NCI-H524 treated with DMSO at 0.1 percent for 48 hours (cell line): ENCODE data around the gene IGHMBP2.
"Not testable (repeated sequence)": the region's sequence is repeated elsewhere in the genome, so short reads cannot be mapped to it uniquely, and the experiment has no call there.

Source experiments
- DNase-seq: peaks from one replicate; lab custom pipeline; 2025; lab: John Stamatoyannopoulos, UW

The IGHMBP2 gene

DNA sequence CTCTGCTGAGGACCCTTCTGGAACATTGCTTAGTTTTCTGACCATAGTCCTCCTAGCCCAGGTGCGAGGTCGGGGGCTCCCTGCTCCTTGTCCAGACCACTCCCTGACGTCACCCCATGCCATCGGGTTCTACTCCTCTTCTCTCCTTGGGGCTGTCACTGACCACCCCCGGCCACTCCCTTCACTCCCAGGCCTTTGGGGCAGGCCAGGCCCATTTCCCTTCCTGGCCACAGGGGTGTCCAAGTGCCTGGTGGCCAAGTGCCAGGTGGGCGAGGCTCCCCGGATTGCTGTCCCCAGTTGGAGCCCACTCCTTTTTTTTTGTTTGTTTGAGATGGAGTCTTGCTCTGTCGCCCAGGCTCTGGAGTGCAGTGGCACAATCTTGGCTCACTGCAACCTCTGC lies 57.6 kb downstream of the IGHMBP2 start:
- DNase-seq, result no peak

DNA sequence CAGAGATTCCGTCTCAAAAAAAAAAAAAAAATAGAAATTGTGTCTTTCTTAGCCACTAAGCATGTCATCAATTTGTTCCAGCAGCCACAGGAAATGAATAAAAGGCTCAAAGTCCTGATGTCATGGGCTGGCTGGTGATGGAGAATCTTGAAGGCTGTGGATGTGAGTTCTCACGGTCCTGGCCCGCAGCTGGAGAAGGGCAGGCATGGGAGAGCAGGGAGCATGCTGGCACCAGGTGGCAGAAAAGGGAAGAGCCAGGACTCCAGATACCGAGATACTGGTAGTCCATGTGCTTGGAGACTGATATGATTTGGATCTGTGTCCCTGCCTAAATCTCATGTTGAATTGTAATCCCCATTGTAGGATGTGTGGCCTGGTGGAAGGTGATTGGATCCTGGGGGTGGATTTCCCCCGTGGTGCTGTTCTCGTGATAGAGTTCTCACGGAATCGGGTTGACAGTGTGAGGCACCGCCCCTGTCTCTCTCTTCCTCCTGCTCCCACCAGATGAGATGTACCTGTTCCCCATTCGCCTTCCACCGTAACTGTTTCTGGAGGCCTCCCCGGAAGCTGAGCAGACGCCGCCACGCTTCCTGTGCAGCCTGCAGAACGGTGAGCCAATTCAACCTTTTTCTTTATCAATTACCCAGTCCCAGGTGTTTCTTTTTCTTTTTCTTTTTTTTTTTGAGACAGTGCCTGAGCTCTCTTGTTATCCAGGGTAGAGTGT lies 59.0 kb downstream of the IGHMBP2 start:
- DNase-seq, result no peak

DNA sequence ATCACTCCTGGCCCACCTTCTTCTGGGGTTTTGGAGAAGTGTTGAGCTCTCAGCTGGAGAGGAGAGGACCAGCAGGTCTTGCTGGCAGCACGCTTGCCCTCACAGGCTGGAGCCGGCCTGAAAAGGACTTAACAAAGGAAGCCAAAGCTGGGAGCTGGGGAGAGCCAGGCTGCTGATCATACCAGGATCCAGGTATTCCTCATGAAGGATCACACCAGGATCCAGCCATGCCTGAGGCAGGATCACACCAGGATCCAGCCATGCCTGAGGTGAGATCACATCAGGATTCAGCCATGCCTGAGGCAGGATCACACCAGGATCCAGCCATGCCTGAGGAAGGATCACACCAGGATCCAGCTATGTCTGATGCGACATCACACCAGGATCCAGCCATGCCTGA lies 60.1 kb downstream of the IGHMBP2 start:
- no peak for DNase-seq

DNA sequence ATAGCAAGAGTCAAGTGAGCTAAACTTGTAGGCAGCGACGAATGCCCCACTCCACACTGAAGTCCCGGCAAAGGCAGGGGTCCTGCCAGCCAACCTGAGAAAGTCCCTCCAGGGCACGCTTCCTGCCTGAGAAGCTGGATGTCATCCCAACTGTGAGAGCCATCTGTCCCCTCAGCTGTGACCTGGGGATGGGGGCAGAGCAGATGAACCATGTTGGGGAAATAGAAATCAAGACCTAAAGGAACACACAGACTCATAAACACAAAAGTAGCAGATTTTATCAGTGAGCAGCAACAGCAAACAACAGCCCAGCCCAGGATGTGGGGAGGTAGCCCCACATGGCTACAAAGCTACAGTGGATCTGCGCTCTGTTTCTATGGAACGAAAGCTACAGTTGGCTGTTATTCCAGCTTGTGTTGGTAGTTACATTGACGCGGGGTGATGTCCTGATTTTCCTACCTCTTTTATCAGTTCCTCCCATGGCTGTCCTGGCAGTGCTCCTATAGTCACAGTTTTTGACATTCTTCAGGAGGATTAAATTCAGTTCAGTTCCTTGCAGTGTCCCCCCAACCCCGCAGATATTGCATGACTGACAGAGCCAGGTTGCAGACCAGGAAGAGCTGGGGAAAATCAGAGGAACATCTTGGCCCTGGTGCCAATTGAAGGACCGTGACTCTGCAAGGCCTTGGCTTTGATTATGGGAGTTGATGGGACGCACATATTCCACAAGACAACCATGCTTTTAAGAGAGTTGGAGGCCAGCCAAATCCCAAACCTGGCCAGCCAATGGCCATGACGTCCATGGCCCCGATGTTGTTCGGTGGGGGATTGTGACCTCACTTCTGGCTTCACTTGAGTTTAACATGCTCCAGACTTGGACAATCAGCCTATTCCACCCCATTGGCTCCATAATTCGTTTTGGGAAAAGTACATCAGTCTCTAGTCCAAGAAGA lies 62.5 kb downstream of the IGHMBP2 start:
- no peak for DNase-seq

DNA sequence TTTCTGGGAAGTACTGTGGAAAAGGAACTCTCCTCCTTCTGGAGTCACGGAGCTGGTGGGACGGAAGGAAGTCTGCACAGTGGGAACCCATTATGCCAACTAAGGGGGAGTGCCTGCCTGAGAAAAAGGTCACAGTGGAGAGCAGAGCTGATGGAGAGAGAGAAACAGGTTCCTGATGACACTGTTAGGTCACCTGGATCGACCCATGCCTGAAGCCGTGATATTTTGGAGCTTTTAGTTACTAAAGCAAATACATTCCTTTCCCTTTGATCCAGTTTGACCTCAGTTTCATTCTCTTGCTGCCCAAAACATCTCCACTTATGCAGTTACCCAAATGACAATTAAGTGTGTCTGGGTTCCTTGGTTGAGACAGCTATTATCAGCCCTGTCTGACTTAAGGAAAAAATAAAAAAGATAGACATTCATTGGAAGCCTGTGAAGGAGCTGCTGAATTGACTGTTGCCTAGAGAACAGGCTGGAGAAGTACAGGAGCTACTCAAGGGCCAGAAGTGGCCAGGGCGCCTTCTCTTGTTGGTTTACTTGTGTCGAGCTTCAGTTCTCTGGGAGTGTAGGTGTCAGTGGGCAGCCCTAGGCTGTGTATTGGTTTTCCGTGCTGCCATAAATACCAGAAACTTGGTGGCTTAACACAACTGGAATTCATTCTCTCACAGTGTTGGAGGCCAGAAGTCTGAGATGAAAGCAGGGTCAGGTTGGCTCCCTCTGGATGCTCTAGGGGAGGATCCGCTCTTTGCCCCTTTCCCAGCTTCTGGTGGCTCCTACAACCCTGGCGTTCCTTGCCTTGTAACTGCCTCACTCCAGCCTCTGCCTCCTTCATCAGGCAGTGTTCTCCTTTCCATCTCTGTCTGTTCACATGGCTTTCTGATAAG lies 63.4 kb downstream of the IGHMBP2 start:
- DNase-seq, result no peak

DNA sequence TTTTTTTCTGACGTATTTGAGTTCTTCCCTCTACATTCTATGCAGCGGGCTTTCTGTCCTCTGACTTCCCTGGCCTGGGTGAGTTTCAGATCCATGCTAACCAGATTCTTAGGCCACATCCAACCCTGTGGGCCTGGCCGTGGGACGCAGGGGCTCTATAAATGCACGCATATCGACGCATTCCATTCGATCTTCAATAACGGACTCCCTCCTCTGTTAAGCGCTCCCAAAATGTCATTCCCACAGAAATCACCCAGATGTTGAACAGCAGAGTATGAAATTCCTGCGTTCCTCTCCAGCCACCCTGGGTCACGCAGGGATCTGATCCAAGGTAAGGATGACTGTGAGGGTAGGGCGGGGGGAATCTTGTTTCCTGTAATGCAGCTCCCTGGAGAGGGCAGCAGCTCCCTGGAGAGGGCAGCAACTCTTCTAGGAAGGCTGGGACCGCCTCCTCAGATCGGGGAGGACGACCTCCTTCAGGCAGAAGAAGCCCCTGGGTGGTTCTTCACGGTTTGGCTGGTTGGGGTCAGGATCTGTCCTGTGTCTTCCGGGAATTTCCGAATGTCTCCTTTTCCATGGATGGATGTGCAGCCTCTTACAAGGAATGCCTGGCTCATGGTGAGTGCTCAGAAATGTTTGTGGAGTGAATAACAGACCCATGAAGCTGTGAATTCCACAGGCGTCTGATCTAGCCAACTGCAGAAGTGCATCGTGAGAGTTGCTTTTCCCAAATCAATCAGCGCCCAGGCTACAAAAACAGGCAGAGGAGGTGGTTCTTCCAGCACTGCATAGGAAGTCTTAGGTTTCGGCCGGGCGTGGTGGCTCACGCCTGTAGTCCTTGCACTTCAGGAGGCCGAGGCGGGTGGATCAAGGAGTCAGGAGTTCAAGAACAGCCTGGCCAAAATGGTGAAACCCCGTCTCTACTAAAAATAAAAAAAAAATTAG lies 64.9 kb downstream of the IGHMBP2 start:
- DNase-seq, result no peak

DNA sequence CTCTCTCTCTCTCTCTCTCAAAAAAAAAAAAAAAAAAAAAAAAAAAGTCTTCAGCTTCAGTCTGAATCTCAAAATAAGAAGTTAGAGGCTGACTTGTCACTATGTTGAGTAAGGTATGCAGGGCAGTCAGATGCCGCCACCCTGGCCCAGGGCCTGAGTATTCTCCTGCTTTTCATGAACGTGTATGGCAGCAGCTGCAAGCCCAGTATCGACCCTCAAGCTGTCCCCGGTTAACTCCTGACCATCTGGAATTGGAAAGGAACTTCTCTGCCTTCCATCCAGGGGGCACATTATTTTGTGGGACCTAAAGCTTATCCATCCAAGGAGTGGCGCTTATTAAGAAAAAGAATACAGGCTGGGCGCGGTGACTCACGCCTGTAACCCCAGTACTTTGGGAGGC lies 65.7 kb downstream of the IGHMBP2 start:
- DNase-seq, result no peak

DNA sequence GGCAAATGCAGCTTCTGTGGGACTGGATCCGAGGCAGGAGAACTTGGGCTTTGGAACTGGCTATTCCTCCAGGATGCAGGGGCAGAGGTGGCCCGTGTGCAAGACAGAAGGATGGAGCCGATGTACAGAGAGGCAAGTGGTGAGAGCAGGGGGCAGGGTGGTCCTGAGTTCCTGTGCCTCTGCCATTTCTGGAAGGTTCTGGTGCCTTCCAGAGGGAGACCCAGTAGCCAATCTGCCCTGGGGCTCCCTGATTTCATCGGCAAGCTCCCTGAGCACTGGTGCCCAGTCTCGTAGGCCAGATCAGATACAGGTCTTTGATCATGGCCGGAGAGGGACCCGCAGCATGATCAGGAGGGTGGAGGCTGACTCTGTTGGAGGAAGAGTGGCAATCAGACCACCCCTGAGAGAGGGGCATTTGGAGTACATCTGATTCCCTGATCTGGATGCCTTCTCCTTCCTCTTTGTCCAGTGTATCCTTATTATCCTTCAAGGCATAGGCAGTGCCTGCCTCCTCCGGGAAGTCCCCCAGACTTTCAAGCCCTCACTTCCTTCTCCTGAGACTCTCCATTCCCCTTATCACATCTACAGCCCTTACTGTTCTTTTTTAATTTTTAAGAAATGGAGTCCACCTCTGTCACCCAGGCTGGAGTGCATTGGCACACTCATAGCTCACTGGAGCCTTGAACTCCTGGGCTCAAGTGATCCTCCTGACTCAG lies 67.4 kb downstream of the IGHMBP2 start:
- DNase-seq, result no peak

DNA sequence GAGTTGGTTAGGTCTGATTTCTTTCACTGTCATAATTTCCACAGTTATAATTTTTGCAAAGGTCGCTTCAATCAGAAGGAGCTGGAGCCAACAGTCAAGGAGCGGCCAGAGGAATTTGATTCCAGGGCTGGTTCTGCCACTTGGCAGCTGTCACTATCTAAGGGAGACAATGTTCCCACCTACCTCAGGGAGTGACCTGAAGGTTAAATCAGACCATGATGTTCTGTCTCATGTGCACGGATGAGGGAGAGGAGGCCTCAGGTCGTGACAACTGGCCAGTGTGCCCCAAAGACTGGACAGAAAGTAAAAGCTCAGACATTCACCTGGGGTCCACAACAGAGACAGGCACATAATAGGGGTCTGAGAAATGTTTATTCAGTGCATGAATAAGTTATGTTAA lies 69.5 kb downstream of the IGHMBP2 start:
- no peak for DNase-seq

DNA sequence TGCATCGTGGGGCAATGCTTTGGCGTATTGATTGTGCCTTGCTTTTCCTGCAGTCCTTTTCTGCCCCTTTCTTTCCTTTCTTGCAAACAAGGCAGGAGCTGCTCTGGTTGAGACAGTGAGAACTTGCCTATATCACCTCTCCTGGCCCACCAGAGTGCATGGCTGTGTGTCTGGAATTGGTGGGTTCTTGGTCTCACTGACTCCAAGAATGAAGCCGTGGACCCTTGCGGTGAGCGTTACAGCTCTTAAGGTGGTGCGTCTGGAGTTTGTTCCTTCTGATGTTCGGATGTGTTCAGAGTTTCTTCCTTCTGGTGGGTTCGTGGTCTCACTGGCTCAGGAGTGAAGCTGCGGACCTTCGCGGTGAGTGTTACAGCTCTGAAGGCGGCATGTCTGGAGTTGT lies 70.0 kb downstream of the IGHMBP2 start:
- DNase-seq, result not testable (repeated sequence)

DNA sequence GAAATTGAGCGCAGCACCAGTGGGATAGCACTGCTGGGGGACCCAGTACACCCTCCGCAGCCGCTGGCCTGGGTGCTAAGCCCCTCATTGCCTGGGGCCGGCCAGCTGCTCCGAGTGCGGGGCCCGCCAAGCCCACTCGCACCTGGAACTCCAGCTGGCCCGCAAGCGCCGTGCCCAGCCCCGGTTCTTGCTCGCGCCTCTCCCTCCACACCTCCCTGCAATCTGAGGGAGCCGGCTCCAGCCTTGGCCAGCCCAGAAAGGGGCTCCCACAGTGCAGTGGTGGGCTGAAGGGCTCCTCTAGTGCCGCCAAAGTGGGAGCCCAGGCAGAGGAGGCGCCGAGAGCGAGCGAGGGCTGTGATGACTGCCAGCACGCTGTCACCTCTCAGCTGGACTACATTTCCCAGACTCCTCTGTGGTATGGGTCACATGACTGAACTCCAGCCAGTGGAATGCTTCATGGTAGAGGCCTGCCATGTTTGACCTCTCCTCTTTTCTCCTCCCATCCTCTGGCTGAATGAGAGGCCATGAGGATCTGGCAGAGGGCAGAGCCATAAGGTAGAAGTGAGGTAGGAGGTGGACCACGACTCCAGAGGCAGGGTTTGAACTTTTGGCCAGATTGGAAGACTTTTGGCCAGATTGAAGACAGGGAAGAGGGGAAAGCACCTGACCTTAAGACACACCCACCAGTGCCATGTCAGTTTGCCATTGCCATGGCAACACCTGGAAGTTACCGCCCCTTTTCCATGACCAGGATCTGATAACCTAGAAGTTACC lies 70.9 kb downstream of the IGHMBP2 start:
- no peak for DNase-seq

DNA sequence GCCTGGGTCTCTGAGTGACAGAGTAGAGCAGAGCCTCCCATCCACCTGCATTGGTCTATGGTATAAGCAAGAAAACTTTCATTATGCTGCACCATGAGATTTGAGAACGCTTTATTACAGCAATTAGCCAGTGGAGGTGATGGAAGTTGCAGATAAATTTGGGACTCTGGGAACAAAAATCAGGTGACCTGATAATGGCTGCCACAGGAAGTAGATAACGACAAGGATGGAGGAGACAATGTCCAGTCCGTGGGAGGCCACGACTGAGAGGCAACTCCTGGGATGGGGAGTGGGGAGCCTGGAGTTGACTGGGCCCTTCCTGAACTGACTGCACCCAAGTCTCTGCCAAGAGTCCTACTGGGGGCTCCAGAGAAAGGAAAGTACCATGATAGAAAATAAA lies 72.4 kb downstream of the IGHMBP2 start:
- no peak for DNase-seq

DNA sequence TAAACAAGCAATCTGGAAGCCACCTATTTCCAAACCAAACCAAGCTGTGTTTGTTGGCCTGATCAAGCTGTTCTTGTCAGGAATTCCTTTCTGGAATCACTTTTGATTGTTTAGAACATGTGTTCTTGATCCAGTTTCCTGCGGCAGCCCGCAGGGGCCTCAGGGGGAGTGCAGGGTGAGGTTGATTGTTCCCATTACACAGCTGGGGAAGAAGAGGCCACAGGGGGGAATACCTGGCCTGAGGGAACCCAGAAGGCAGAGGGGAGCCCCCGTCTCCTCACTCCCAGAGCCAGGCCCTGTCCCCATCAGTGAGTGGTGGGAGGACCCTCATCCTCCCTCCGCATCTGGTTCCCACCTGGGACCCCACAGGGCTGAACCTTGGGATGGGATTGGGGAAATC lies 72.9 kb downstream of the IGHMBP2 start:
- DNase-seq, result no peak

DNA sequence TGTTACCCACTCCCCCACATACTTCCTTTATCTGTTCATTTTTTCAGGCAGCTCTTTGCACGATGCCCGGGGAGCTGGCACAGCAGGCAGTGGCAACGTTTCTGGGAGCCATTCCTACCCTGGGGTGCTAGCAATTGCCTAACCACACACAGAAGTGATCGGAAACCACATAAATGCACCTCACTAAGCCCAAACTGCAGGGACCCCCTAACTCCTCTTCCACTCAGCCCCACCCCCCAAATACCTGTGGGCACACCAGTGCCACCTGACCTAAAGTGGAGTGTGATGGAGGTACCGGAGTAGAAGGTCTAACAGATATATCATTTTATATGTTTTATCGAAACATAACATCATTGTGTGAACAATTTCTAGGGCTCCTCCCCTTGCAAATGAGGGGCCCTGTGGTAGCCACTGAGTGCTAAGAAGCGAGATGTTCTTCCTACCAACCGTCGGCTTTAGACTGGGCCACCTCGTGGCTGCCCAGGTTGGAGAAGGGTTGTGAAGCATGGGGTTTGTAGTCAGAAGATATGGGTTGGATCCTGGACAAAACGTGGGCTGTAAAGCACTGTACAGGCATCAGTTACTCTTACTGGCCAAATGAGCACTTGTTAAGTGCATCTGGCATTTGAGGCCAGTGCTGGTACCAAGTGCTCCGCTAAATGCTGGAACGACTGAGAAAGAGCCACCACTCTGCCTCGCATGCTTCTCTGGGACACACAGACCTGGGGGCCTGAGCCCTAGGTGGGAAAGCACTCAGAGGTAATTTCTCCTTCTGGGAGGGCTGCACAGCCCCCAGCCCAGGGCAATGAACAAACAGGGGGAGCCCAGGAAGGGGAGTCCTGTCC lies 74.3 kb downstream of the IGHMBP2 start:
- DNase-seq, result no peak

DNA sequence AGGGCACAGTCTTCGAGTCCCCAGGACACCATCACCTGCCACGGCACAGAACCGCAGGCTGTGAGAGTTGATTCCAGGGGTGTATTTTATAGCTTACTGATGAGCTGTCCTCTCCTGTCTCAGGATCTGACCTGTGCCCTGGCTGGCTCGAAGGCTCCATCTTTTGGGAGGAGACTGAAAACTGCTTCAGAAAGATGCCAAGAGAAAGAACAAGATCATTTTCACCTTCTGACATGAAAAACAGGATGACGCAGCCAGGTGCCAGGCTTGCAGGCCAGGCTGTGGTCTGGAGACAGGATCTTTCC lies 74.9 kb downstream of the IGHMBP2 start:
- no peak for DNase-seq

DNA sequence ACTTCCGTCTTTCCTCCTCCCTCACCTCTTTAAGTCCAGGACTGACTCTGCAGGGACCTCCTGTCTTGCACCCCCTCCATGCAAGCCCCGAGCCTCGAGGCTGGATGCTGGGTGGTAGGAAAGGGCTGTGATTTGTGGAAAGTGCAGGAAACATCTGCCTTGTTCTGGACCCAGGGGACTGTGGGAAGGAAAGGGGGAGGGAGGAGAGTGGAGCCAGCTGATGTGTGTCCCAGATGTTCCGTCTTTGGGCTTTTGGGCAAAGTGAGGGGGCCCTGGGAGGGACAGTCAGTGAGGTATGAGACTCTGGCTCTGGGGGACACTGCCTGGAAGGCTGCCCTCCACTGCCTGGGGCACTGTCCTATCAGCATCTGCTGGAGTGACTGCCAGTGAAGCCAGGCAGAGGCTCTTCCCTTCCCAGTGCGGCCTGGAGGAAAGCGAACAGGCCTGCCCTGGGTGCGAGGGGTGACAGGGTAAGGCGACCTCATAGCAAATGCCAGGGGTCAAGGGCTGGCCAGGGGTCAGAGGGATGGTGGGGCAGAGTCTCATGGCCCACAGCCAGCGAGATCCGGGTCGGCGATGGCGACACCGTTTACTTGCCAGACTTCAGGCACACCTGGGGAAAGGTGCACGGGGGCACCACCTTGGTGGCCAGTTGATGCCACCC lies 75.4 kb downstream of the IGHMBP2 start:
- DNase-seq, result no peak

DNA sequence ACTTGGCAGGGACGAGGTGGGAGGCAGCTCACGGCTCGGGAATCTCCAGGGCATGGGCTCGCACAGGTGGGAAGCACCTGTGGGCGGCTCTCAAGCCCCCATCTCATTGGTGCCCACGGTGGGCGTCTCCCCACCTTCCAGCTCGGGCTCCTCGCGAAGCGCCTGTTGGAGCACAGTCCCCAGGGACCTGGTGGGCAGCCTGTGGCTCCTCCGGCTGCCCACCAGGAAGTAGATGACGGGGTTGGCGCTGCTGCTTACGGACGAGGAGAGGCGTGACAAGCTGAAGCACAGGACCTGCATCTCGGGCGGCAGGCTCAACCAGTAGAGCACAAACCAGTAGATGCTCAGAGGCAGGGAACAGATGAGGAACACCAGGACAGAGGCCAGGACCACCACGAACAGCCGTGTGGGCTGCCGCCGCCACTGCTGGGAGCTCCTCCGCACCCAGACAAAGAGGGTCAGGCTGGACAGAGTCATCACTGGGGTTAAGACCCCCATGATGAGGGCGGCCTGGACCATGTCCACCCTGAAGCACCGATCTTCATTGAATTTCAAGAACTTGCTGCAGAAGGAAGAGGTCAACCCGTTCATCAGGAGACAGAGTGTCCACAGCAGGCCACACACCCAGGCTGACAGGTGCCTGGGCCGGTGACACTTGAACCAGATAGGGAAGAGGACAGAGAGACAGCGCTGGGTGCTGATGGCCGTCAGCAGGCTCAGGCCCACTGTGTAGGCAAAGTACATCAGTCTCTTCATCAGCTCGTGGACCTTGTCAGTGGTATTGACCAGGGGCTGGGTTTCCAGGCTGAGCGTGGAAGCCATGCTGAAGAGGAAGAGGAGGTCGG lies 76.5 kb downstream of the IGHMBP2 start:
- DNase-seq, result no peak

DNA sequence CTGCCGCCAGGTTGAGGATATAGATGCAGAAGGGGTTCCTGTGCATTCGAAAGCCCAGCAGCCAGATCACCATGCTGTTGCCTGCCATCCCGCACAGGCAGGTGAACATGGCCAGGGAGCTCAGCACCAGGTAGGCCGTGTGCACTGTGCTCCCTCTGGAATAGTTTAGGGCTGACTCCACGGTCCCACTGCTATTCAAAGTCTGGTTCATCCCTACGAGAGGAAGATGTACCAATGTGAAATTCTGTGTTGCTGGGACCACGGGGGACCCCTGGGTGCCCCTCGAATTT lies 77.0 kb downstream of the IGHMBP2 start, which contains the start of gene MRGPRD:
Gene MRGPRD, minus strand, starts transcription at position 211 of the 290 bp plus-strand sequence. Its CDS starts 0 bp downstream, at position 211.
- no peak for DNase-seq
